WTC11 (cell line): Measurements from ENCODE around the gene CCAR1. TPM values are rescaled to one million over a fixed set of nuclear protein-coding genes. Genes with fewer than 3 reads are reported as not detected.

ENCODE experiments used
- ATAC-seq: fragments of 200-7000 bp; cut with Tn5 transposase; 2 replicates; pipeline ENCODE4 v1.10.0; 2021; ENCODE audit warnings: mild to moderate bottlenecking, moderate library complexity
- CTCF ChIA-PET: fragments of 300-600 bp; sonication (Branson Sonifier 250); formaldehyde crosslinking; loops from one replicate; lab custom pipeline; 2021; ENCODE audit warnings: antibody characterized with exemption; lab: Charles Lee
- POLR2A ChIA-PET: fragments of 350-600 bp; sonication (Branson Sonifier 250); formaldehyde crosslinking; loops from one replicate; lab custom pipeline; 2021; ENCODE audit warnings: antibody characterized with exemption; lab: Charles Lee
- DNase-seq: peaks from one replicate; pipeline ENCODE4 v3.0.0; 2021; ENCODE audit warnings: low spot score
- H3K27ac Mint-ChIP-seq: 2 replicates; pipeline ENCODE4 v1.8.0; 2021; ENCODE audit warnings: mixed read lengths
- H3K27me3 Mint-ChIP-seq: 2 replicates; pipeline ENCODE4 v1.8.0; 2021; ENCODE audit warnings: low read depth, mild to moderate bottlenecking, moderate library complexity, mixed read lengths
- H3K36me3 Mint-ChIP-seq: 2 replicates; pipeline ENCODE4 v1.8.0; 2021; ENCODE audit warnings: mixed read lengths
- H3K4me1 Mint-ChIP-seq: 2 replicates; pipeline ENCODE4 v1.8.0; 2022; ENCODE audit warnings: mixed read lengths
- H3K4me3 Mint-ChIP-seq: 2 replicates; pipeline ENCODE4 v1.8.0; 2021; ENCODE audit warnings: mild to moderate bottlenecking, moderate library complexity, mixed read lengths
- H3K9me3 Mint-ChIP-seq: 2 replicates; pipeline ENCODE4 v1.8.0; 2021; ENCODE audit warnings: mixed read lengths
- CREB1 ChIP-seq: sonication (generic); formaldehyde crosslinking; IDR thresholded peaks from 2 replicates; pipeline ENCODE4 v1.8.0; 2023; ENCODE audit warnings: mild to moderate bottlenecking, missing genetic modification reagents
- CREM ChIP-seq: sonication (generic); formaldehyde crosslinking; IDR thresholded peaks from 2 replicates; pipeline ENCODE4 v1.8.1; 2022; ENCODE audit warnings: mild to moderate bottlenecking, missing genetic modification reagents, moderate library complexity
- ETV6 ChIP-seq: sonication (generic); formaldehyde crosslinking; IDR thresholded peaks from 2 replicates; pipeline ENCODE4 v1.8.1; 2022; ENCODE audit warnings: mild to moderate bottlenecking, missing genetic modification reagents
- IRF2 ChIP-seq: sonication (generic); formaldehyde crosslinking; IDR thresholded peaks from 2 replicates; pipeline ENCODE4 v1.8.0; 2022; ENCODE audit warnings: low read depth, missing genetic modification reagents, borderline replicate concordance
- KAT7 ChIP-seq: sonication (generic); formaldehyde crosslinking; IDR thresholded peaks from 2 replicates; pipeline ENCODE4 v1.8.1; 2023; ENCODE audit warnings: missing genetic modification reagents, mild to moderate bottlenecking, borderline replicate concordance
- NFATC4 ChIP-seq: fragments of 250-450 bp; sonication (Bioruptor Pico); IDR thresholded peaks from 2 replicates; pipeline ENCODE4 v1.9.0; 2021; ENCODE audit warnings: mild to moderate bottlenecking
- NFYB ChIP-seq: sonication (generic); formaldehyde crosslinking; conservative IDR thresholded peaks from 2 replicates; pipeline ENCODE4 v1.8.0; 2022; ENCODE audit warnings: low read depth, missing genetic modification reagents
- SP1 ChIP-seq: sonication (generic); formaldehyde crosslinking; conservative IDR thresholded peaks from 2 replicates; pipeline ENCODE4 v1.8.1; 2022; ENCODE audit warnings: missing genetic modification reagents
- TEAD1 ChIP-seq: sonication (generic); formaldehyde crosslinking; IDR thresholded peaks from 2 replicates; pipeline ENCODE4 v1.8.0; 2022; ENCODE audit warnings: mild to moderate bottlenecking, missing genetic modification reagents
- ZNF416 ChIP-seq: fragments of 250-450 bp; sonication (Bioruptor Pico); IDR thresholded peaks from 2 replicates; pipeline ENCODE4 v1.9.0; 2021; ENCODE audit warnings: mild to moderate bottlenecking, inconsistent platforms
- total RNA-seq: library from RNA; stranded (reverse); gene quantifications from 3 replicates; pipeline ENCODE4 v1.2.3, GENCODE V29; 2021
- TF ChIP-seq, protein P1 (sequence below): sonication (generic); formaldehyde crosslinking; IDR thresholded peaks from 2 replicates; pipeline ENCODE4 v1.8.1; 2022; ENCODE audit warnings: missing genetic modification reagents, borderline replicate concordance
- TF ChIP-seq, protein P2 (sequence below): sonication (generic); formaldehyde crosslinking; IDR thresholded peaks from 2 replicates; pipeline ENCODE4 v1.8.0; 2023; ENCODE audit warnings: missing genetic modification reagents, mild to moderate bottlenecking, borderline replicate concordance
- TF ChIP-seq, protein P3 (sequence below): sonication (generic); formaldehyde crosslinking; IDR thresholded peaks from 2 replicates; pipeline ENCODE4 v1.8.0; 2022; ENCODE audit warnings: mild to moderate bottlenecking, missing genetic modification reagents
- TF ChIP-seq, protein P4 (sequence below): sonication (generic); formaldehyde crosslinking; IDR thresholded peaks from 2 replicates; pipeline ENCODE4 v1.8.1; 2023; ENCODE audit warnings: mild to moderate bottlenecking, missing genetic modification reagents
- TF ChIP-seq, protein P5 (sequence below): sonication (generic); formaldehyde crosslinking; IDR thresholded peaks from 2 replicates; pipeline ENCODE4 v1.8.1; 2023; ENCODE audit warnings: mild to moderate bottlenecking, missing genetic modification reagents
- TF ChIP-seq, protein P6 (sequence below): sonication (generic); formaldehyde crosslinking; conservative IDR thresholded peaks from 2 replicates; pipeline ENCODE4 v1.8.1; 2023; ENCODE audit warnings: mild to moderate bottlenecking, low read depth, missing genetic modification reagents, moderate library complexity
- TF ChIP-seq, protein P7 (sequence below): fragments of 250-450 bp; sonication (Bioruptor Pico); IDR thresholded peaks from 2 replicates; pipeline ENCODE4 v1.9.0; 2021; ENCODE audit warnings: mild to moderate bottlenecking

Gene CCAR1
- total RNA-seq, 1 experiment from 2014 or later = 95.4 TPM

DNA sequence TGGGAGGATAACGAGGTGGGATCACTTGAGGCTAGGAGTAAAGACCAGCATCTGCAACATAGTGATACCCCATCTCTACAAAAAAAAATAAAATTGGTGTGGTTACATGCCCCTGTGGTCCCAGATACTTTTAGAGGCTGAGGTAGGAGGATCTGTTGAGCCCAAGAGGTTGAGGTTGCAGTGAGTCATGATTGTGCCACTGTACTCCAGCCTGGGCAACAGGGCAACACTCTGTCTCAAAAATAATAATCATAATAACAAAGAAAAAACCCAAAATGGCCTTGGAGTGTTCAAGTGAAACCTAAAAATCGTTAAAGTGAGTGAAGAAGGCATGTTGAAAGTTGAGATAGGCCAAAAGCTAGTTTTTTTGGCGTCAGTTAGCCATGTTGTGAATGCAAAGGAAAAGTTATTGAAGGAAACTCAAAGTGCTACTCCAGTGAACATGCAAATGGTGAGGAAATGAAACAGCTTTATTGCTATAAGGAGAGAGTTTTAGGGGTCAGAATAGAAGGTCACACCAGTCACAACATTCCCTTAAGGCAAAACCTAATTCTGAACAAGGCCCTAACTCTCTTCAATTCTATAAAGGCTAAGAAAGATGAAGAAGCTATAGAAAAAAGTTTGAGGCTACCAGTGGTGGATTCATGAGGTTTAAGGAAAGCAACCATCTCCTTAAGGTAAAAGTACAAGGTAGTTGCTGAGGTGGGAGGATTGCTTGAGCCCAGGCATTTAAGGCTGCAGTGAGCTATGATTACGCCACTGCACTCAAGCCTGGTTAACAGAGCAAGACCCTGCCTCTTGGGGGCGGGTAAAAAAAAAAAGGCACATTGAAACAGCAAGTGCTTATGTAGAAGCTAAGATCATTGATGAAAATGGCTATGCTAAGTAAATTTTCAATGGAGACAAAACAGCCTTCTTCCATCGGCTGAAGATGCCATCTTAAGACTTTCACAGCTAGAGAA, 60.9 kb downstream of the CCAR1 start:
- no peak for TF ChIP-seq NFYB (CRISPR knock-in tag)
- TF ChIP-seq, protein P1, sequence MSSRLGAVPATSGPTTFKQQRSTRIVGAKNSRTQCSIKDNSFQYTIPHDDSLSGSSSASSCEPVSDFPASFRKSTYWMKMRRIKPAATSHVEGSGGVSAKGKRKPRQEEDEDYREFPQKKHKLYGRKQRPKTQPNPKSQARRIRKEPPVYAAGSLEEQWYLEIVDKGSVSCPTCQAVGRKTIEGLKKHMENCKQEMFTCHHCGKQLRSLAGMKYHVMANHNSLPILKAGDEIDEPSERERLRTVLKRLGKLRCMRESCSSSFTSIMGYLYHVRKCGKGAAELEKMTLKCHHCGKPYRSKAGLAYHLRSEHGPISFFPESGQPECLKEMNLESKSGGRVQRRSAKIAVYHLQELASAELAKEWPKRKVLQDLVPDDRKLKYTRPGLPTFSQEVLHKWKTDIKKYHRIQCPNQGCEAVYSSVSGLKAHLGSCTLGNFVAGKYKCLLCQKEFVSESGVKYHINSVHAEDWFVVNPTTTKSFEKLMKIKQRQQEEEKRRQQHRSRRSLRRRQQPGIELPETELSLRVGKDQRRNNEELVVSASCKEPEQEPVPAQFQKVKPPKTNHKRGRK (CRISPR knock-in tag) = no peak
- TF ChIP-seq IRF2 (CRISPR knock-in tag) = no peak
- TF ChIP-seq, protein P2, sequence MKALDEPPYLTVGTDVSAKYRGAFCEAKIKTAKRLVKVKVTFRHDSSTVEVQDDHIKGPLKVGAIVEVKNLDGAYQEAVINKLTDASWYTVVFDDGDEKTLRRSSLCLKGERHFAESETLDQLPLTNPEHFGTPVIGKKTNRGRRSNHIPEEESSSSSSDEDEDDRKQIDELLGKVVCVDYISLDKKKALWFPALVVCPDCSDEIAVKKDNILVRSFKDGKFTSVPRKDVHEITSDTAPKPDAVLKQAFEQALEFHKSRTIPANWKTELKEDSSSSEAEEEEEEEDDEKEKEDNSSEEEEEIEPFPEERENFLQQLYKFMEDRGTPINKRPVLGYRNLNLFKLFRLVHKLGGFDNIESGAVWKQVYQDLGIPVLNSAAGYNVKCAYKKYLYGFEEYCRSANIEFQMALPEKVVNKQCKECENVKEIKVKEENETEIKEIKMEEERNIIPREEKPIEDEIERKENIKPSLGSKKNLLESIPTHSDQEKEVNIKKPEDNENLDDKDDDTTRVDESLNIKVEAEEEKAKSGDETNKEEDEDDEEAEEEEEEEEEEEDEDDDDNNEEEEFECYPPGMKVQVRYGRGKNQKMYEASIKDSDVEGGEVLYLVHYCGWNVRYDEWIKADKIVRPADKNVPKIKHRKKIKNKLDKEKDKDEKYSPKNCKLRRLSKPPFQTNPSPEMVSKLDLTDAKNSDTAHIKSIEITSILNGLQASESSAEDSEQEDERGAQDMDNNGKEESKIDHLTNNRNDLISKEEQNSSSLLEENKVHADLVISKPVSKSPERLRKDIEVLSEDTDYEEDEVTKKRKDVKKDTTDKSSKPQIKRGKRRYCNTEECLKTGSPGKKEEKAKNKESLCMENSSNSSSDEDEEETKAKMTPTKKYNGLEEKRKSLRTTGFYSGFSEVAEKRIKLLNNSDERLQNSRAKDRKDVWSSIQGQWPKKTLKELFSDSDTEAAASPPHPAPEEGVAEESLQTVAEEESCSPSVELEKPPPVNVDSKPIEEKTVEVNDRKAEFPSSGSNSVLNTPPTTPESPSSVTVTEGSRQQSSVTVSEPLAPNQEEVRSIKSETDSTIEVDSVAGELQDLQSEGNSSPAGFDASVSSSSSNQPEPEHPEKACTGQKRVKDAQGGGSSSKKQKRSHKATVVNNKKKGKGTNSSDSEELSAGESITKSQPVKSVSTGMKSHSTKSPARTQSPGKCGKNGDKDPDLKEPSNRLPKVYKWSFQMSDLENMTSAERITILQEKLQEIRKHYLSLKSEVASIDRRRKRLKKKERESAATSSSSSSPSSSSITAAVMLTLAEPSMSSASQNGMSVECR = no peak
- TF ChIP-seq CREM (CRISPR knock-in tag) = no peak
- TF ChIP-seq, protein P3, sequence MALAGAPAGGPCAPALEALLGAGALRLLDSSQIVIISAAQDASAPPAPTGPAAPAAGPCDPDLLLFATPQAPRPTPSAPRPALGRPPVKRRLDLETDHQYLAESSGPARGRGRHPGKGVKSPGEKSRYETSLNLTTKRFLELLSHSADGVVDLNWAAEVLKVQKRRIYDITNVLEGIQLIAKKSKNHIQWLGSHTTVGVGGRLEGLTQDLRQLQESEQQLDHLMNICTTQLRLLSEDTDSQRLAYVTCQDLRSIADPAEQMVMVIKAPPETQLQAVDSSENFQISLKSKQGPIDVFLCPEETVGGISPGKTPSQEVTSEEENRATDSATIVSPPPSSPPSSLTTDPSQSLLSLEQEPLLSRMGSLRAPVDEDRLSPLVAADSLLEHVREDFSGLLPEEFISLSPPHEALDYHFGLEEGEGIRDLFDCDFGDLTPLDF (CRISPR knock-in tag) = no peak
- TF ChIP-seq CREB1 (CRISPR knock-in tag) = no peak
- Mint-ChIP-seq H3K36me3 (peaks cover 79% of the 10 kb centered on the region), H3K4me1 (no peaks in the 10 kb centered on the region), H3K27me3 (no peaks in the 10 kb centered on the region), H3K27ac (peak overlapping the region; percentile 67), H3K4me3 (no peak overlapping the region), H3K9me3 (no peaks in the 10 kb centered on the region)
- POLR2A ChIA-PET = interaction anchor here (0.5 to 1.0 kb wide), 2 partner anchors 18 to 335 kb away, joined by 3 read pairs; no protein-coding TSS in a partner anchor
- DNase-seq (no peak), ATAC-seq (no peak)
- CTCF ChIA-PET = no interaction called here

DNA sequence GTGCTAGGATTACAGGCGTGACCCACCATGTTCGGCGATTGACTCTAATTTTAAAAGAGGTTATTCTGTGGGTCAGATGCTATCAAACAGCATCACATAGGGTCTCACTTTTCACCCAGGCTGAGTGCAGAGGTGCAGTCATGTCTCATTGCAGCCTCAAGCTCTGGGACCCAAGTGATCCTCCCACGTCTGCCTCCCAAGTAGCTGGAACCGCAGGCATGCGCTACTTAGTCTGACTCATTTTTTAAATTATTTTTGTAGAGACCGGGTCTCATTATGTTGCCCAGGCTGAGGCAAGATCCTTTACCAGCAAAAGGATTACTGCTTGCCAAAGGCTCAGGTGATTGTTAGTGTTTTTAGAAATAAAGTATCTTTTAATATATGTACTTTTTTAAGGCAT, 63.4 kb downstream of the CCAR1 start:
- Mint-ChIP-seq H3K27me3 (no peaks in the 10 kb centered on the region), H3K27ac (no peak overlapping the region; the same call in 1 of the 2 replicates), H3K36me3 (peaks cover 74% of the 10 kb centered on the region), H3K9me3 (no peaks in the 10 kb centered on the region), H3K4me3 (no peak overlapping the region), H3K4me1 (no peaks in the 10 kb centered on the region)
- ChIA-PET CTCF (no interaction called here), POLR2A (no interaction called here)
- no peak for DNase-seq
- no peak for ATAC-seq
- TF ChIP-seq, protein P1 (CRISPR knock-in tag) = no peak
- TF ChIP-seq, protein P4, sequence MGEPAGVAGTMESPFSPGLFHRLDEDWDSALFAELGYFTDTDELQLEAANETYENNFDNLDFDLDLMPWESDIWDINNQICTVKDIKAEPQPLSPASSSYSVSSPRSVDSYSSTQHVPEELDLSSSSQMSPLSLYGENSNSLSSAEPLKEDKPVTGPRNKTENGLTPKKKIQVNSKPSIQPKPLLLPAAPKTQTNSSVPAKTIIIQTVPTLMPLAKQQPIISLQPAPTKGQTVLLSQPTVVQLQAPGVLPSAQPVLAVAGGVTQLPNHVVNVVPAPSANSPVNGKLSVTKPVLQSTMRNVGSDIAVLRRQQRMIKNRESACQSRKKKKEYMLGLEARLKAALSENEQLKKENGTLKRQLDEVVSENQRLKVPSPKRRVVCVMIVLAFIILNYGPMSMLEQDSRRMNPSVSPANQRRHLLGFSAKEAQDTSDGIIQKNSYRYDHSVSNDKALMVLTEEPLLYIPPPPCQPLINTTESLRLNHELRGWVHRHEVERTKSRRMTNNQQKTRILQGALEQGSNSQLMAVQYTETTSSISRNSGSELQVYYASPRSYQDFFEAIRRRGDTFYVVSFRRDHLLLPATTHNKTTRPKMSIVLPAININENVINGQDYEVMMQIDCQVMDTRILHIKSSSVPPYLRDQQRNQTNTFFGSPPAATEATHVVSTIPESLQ (CRISPR knock-in tag) = no peak
- TF ChIP-seq, protein P5, sequence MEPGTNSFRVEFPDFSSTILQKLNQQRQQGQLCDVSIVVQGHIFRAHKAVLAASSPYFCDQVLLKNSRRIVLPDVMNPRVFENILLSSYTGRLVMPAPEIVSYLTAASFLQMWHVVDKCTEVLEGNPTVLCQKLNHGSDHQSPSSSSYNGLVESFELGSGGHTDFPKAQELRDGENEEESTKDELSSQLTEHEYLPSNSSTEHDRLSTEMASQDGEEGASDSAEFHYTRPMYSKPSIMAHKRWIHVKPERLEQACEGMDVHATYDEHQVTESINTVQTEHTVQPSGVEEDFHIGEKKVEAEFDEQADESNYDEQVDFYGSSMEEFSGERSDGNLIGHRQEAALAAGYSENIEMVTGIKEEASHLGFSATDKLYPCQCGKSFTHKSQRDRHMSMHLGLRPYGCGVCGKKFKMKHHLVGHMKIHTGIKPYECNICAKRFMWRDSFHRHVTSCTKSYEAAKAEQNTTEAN (CRISPR knock-in tag) = no peak
- TF ChIP-seq ZNF416 (CRISPR knock-in tag) = no peak
- TF ChIP-seq KAT7 (CRISPR knock-in tag) = no peak
- no peak for TF ChIP-seq ETV6 (CRISPR knock-in tag)
- TF ChIP-seq, protein P6, sequence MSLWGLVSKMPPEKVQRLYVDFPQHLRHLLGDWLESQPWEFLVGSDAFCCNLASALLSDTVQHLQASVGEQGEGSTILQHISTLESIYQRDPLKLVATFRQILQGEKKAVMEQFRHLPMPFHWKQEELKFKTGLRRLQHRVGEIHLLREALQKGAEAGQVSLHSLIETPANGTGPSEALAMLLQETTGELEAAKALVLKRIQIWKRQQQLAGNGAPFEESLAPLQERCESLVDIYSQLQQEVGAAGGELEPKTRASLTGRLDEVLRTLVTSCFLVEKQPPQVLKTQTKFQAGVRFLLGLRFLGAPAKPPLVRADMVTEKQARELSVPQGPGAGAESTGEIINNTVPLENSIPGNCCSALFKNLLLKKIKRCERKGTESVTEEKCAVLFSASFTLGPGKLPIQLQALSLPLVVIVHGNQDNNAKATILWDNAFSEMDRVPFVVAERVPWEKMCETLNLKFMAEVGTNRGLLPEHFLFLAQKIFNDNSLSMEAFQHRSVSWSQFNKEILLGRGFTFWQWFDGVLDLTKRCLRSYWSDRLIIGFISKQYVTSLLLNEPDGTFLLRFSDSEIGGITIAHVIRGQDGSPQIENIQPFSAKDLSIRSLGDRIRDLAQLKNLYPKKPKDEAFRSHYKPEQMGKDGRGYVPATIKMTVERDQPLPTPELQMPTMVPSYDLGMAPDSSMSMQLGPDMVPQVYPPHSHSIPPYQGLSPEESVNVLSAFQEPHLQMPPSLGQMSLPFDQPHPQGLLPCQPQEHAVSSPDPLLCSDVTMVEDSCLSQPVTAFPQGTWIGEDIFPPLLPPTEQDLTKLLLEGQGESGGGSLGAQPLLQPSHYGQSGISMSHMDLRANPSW (CRISPR knock-in tag) = no peak
- TF ChIP-seq NFATC4 = no peak
- TF ChIP-seq SP1 = no peak
- TF ChIP-seq, protein P7, sequence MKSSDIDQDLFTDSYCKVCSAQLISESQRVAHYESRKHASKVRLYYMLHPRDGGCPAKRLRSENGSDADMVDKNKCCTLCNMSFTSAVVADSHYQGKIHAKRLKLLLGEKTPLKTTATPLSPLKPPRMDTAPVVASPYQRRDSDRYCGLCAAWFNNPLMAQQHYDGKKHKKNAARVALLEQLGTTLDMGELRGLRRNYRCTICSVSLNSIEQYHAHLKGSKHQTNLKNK (CRISPR knock-in tag) = no peak
- no peak for TF ChIP-seq TEAD1 (CRISPR knock-in tag)
